Stimulated activated CD4-positive, alpha-beta T cell treated with anti-CD3 and anti-CD28 coated beads, TNF-alpha, amount 100 ng/mL, for 1 hour (primary cell): Measurements from ENCODE around the gene PLXNA4.

Source experiments
- DNase-seq, 3 donors: peaks; one replicate each; pipeline ENCODE4 v3.0.0-alpha.2; 2020; ENCODE audit warnings: low read depth in 3 of 3, low spot score in 1 of 3

Gene PLXNA4

DNA sequence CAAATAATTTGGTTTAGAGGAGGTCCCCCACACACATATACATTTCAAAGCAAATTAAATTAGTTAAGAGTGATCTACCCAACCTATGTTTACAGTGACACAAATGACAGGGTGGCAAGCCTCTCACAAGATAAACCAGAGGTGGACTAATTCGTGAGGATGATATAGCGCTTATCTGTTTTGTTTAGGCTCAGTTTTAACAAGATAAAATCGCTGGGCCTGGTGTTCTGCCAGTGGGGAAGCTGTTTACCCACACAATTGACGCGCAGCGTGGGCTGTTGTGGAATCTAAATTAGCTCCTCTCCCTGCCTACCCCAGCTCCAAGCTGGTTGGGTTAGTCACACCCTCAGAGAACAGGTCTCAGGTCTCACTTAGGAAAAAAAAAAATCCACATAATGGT lies 16.7 kb upstream of the PLXNA4 start:
- no peak for DNase-seq

DNA sequence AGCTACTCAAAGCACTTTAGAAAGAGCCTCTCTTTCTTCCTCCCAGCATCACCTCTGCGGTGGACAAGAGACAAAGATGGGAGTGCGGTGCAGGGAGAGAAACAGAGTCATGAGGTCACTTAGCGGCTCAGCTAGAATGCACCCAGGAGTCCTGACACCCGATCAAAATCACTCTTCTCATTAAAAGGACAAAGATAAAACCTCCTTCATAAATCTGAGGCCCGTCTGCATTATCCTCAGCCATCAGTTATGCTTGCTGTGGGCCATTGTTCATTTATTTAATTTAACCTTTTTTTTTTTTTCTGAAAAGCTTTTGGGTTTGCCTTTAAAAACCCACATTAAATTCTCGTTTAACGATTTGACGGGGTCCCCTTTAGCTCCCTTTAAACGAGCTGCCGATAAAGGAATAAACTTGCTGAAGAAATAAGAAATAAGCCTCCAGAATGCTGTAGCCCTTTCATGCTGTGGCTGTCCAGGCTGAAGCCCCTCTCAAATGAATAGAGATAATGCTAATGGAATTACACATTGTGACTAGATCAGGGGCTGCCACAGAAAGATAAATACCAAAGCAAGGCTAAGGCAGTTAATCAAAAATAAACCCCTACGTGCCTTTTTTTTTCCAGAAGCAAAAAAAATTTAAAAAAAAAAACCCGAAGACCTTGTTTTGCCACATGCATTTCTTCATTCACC lies 16.1 kb upstream of the PLXNA4 start:
- no peak for DNase-seq

DNA sequence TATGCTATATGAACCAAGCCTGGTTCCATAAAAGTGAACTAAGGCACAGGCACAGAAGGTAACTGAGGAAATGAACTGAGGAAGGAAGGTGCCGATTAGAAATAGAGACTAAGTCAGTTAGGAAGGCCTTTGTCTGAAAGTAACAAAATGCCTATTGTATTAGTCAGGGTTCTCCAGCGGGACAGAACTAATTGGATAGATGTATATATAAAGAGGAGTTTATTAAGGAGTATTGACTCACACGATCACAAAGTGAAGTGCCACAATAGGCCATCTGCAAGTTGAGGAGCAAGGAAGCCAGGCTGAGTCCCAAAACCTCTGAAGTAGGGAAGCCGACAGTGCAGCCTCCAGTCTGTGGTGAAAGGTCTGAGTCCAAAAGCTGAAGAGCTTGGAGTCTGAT lies 13.9 kb upstream of the PLXNA4 start:
- DNase-seq = no peak

- no peak for DNase-seq
These were observed 12.3 kb upstream of the PLXNA4 start for GRCh38 chr7:132588596-132588995.

- DNase-seq = no peak
These were observed 8.7 kb upstream of the PLXNA4 start for GRCh38 chr7:132584796-132585494.

GRCh38 chr7:132581431-132581830 lies 5.2 kb upstream of the PLXNA4 start:
- DNase-seq = no peak

- DNase-seq = peak; percentile 24 to 25 (median 24)
These were observed 4.5 kb upstream of the PLXNA4 start for GRCh38 chr7:132580717-132581285.

GRCh38 chr7:132580277-132580676 lies 4.0 kb upstream of the PLXNA4 start:
- DNase-seq = no peak

DNA sequence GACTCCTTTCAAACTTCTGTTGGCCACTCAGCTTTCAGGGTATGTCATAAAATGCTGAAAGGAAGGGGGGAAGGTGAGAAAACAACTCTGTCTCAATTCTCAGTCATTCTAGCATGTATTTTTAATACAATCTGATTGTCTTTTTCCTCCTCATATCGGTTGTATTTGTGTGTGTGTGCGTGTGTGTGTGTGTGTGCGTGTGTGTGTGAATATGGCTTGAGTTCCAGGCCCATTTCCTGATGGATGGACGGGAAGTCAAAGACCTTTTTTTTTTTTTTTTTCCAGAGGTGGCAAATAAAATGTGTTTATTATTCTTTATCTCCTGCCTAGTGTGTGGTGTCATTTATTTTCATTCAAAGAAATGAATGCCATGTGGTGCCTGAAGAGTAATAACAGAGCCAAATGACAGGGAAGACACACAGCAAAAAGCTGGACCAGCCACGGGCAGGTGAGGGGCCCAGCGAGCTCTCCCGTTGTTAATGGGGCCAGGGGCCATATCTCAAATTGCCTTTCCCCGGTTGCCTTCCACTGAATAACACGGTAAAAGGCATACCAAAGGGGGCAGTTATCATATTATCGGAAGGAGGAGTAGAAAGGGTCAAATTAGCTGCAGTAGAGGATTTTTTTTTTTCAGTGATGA lies 3.1 kb upstream of the PLXNA4 start:
- DNase-seq = no peak

DNA sequence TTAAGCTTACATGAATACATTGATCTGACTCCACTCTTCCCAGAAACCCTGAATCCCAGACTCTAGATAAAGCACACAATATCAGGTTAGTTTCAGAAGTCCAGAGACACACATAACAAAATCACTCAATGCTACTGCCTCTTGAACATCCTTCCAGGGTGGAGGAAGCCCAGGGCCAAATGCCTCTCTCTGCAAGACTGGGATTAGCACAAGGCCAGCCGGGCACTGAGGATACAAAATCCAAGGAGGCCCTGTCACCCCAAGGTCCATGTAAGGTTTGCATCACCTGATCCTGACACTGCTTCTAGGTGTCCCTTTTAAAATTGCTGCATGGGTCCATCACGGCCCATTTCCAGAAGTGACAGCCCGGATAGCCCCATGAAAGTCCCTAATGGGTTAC lies 2.6 kb upstream of the PLXNA4 start:
- DNase-seq = no peak

- DNase-seq = no peak
These were observed 1.7 kb upstream of the PLXNA4 start for GRCh38 chr7:132578050-132578370.

DNA sequence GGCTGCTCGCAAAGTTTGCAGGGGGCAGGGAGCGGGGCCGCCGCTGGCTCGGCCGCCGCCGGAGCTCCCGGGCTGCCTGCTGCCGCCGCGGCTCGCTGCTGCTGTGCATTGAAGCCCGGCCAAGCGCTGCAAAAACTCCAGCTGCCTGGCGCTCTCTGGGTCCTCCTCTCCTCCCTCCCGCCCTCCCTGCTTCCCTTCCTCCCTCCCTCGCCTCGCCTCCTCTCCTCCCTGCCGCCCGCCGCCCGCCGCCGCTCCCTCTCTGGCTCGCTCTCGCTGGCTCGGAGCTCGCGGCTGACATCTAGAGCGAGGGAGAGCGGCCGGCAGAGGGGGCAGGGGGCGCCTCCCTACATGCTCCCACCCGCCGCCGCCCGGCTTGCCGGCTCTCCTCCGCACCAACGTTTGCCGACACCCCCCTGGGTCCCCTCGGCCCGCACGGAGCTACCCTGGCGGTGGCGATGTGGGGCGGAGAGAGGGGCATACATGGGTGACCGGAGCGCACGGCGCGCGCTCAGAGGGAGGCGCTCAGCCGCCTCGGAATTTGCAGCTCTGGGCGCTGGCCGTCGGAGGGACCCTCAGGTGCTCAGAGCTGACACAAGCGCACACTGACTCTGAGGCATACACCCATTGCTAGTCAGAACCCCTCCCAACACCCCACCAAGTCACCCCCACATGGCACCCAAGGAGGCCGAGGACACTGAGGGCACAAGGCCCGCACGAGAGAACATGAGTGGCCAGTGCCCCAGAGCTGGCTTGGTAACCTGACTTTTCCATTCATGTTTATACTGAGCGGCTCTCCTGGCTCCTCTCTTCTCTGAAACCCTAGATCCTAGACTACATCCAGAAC lies 1.2 kb upstream of the PLXNA4 start:
- no peak for DNase-seq

- no peak for DNase-seq
These were observed 433 bp upstream of the PLXNA4 start for GRCh38 chr7:132576721-132577085.

DNA sequence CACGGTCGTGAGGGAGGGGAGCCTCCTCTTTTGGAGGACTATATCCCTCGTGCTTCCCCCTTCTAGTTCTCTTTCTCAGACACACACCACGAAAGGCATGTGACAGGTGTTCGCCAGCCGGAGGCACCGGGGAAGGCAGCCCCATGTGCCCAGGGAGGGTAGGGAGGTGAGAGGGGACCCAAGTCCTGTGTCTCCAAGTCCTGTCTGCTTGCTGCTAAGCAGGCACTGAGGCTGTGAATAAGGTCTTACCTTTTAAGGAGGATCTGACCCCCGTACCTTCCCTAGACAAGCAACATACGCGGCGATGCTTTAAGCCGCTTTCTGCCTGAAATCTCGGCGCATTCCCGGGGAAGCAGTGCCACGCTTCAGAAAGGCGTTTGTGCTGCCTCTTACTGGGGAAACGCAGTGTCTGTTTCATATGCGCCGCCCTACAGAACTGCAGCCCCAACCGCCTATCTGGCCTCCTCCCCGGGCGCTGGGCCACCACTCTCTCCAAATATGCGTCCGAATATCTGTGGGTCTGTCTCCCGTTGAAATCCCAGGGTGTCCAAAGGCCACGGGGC lies 770 bp downstream of the PLXNA4 start:
- no peak for DNase-seq

DNA sequence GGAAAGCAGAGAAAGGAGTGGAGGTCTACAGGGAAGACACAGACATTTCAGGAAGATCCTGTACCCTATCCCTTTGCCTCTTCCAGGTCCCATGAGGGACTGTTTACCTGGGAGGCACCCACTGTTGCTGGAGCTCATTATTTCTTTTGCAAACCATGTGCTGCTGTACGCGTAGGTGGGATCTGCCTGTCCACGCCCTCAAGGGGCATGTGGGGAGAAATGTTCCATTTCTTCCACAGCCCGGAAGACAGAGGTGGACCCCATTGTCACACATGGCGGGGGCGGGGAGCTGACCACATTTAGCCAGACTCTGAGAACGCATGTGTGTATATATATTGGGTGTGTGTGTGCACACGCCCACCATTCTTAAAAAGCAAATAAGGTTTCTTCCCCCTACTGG lies 2.0 kb downstream of the PLXNA4 start:
- DNase-seq = no peak

- DNase-seq = no peak
These were observed 2.9 kb downstream of the PLXNA4 start for GRCh38 chr7:132573251-132573955.

- DNase-seq = no peak
These were observed 3.7 kb downstream of the PLXNA4 start for GRCh38 chr7:132572526-132572925.

GRCh38 chr7:132571970-132572369 lies 4.3 kb downstream of the PLXNA4 start:
- DNase-seq = no peak

DNA sequence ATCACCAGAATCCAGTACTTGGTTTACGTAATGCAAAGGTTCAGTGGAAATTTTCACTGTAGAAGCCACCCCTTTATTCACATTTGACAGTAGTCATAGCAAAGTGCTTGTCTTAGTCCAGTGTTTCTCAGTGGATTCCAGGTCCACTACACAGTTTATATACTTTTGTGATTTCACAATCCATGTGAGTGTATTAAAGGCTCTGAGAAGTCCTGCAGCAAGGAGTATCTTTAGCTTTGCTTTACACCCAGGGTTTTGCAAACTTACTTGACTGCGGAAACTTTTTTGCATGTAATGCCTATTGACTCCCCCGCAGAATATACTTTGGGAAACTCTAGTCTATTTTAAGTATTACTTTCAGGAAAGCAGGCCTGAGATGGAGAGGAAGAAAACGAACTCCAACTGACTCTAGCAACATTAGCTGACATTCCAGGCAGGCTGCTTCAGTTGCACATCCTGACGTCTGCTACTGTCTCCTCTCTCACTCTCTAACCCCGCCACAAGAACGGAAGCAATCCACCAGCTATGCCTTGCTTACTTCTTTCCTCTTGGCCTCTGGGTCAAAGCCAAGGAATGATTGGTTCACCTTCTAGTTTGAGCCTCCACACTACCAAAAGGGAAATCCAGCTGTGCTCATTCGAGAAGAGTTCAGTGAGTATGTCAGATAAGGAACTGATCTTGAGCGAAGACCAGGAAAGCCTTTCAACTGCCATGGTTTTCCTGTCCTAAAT lies 6.2 kb downstream of the PLXNA4 start:
- DNase-seq = no peak

GRCh38 chr7:132568962-132569361 lies 7.3 kb downstream of the PLXNA4 start:
- DNase-seq = no peak
